Measurements from ENCODE around the gene CLDN24.

CLDN24 gene

GRCh38 chr4:183287677-183288076 lies 34.5 kb downstream of the CLDN24 start:
- DNase-seq = no peak
- Histone ChIP-seq H3K36me3 (replicated peaks) (peaks cover 31% of the 10 kb centered on the region), H3K27me3 (replicated peaks) (no peaks in the 10 kb centered on the region), H3K27ac (no peak overlapping the region), H3K4me3 (ENCODE audit: low read depth, low read length) (no peak overlapping the region)
- no peak for TF ChIP-seq CTCF (IDR thresholded peaks at IDR 0.05; ENCODE audit: low read depth, low read length, missing control alignments)
- in situ Hi-C loops (cut with HindIII; ENCODE audit: low pct_ligation_motif_present, low sequenced_read_pairs) = no loop called here

- in situ Hi-C loops (cut with HindIII; ENCODE audit: low pct_ligation_motif_present, low sequenced_read_pairs) = no loop called here
- TF ChIP-seq CTCF (IDR thresholded peaks at IDR 0.05; ENCODE audit: low read depth, low read length, missing control alignments) = no peak
Observed at GRCh38 chr4:183287309-183287659, 34.9 kb downstream of the CLDN24 start.

GRCh38 chr4:183286590-183287308 lies 35.5 kb downstream of the CLDN24 start:
- Histone ChIP-seq H3K36me3 (replicated peaks) (peaks cover 35% of the 10 kb centered on the region), H3K27ac (no peak overlapping the region), H3K4me3 (ENCODE audit: low read depth, low read length) (no peak overlapping the region), H3K27me3 (replicated peaks) (no peaks in the 10 kb centered on the region)
- no peak for TF ChIP-seq CTCF (IDR thresholded peaks at IDR 0.05; ENCODE audit: low read depth, low read length, missing control alignments)
- DNase-seq = no peak
- in situ Hi-C loops (cut with HindIII; ENCODE audit: low pct_ligation_motif_present, low sequenced_read_pairs) = no loop called here

More at GRCh38 chr4:183287309-183287659, 34.9 kb downstream of the CLDN24 start:
- Histone ChIP-seq H3K4me3 (ENCODE audit: low read depth, low read length) (no peak overlapping the region), H3K36me3 (replicated peaks) (peaks cover 31% of the 10 kb centered on the region), H3K27me3 (replicated peaks) (no peaks in the 10 kb centered on the region), H3K27ac (no peak overlapping the region)
- DNase-seq = no peak

- Histone ChIP-seq H3K36me3 (replicated peaks) (peaks cover 35% of the 10 kb centered on the region), H3K4me3 (ENCODE audit: low read depth, low read length) (no peak overlapping the region), H3K27ac (no peak overlapping the region), H3K27me3 (replicated peaks) (no peaks in the 10 kb centered on the region)
- in situ Hi-C loops (cut with HindIII; ENCODE audit: low pct_ligation_motif_present, low sequenced_read_pairs) = no loop called here
- TF ChIP-seq CTCF (IDR thresholded peaks at IDR 0.05; ENCODE audit: low read depth, low read length, missing control alignments) = no peak
- no peak for DNase-seq
Observed at GRCh38 chr4:183285886-183286285, 36.3 kb downstream of the CLDN24 start.

- no peak overlapping the region for H3K27ac ChIP-seq
- peaks cover 42% of the 10 kb centered on the region for H3K36me3 ChIP-seq (replicated peaks)
- TF ChIP-seq CTCF (IDR thresholded peaks at IDR 0.05; ENCODE audit: low read depth, low read length, missing control alignments) = no peak
- DNase-seq = no peak
- no peak overlapping the region for H3K4me3 ChIP-seq (ENCODE audit: low read depth, low read length)
- H3K27me3 ChIP-seq (replicated peaks) = no peaks in the 10 kb centered on the region
- in situ Hi-C loops (cut with HindIII; ENCODE audit: low pct_ligation_motif_present, low sequenced_read_pairs) = no loop called here
Observed at GRCh38 chr4:183284965-183285364, 37.3 kb downstream of the CLDN24 start.

- H3K27ac ChIP-seq = no peak overlapping the region
- no peak overlapping the region for H3K4me3 ChIP-seq (ENCODE audit: low read depth, low read length)
- no peaks in the 10 kb centered on the region for H3K27me3 ChIP-seq (replicated peaks)
- DNase-seq = no peak
- no peak for TF ChIP-seq CTCF (IDR thresholded peaks at IDR 0.05; ENCODE audit: low read depth, low read length, missing control alignments)
- in situ Hi-C loops (cut with HindIII; ENCODE audit: low pct_ligation_motif_present, low sequenced_read_pairs) = no loop called here
- H3K36me3 ChIP-seq (replicated peaks) = peaks cover 40% of the 10 kb centered on the region
Observed at GRCh38 chr4:183284258-183284785, 37.9 kb downstream of the CLDN24 start.
